LNCAP (cell line): ENCODE measurements around the gene STX7.

Experiments used
- TF ChIP-seq, protein P1 (sequence below): fragments of 450-650 bp; IDR thresholded peaks from 2 replicates; pipeline ENCODE4 v1.5.1; 2017; ENCODE audit warnings: mild to moderate bottlenecking

The STX7 gene

DNA sequence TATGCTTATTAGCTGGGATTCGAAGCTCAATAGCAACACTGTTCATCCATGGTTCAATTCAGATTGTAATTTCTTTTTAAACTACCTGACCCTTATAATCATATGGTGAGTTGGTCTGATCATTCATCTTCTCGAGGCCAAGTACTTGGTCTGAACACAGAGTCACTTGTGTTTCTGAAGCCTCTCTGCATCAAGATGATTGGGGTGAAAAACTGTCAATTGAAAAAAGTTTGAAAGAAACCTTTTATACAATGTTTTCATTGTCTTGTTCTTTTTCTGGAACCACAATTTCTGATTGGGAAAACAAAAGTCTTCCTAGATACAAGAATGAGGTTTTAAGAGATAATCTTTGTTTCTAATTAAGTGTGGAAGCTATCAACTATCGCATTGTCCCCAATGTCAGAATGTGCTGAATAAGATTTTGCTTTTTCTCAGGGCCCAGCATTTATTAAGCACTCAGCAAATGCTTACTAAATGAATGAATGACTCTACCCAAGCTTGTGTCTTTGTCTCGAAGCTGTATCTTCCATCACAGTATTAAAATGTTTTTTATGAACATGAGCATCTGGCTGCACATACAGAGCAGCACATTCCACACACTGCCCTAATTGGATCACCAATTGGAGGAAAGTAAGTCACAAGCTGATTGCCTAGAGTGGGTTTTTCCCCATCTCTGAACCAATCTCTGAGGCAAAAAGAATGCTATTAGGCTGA is 66.6 kb downstream of the STX7 start:
- TF ChIP-seq, protein P1, sequence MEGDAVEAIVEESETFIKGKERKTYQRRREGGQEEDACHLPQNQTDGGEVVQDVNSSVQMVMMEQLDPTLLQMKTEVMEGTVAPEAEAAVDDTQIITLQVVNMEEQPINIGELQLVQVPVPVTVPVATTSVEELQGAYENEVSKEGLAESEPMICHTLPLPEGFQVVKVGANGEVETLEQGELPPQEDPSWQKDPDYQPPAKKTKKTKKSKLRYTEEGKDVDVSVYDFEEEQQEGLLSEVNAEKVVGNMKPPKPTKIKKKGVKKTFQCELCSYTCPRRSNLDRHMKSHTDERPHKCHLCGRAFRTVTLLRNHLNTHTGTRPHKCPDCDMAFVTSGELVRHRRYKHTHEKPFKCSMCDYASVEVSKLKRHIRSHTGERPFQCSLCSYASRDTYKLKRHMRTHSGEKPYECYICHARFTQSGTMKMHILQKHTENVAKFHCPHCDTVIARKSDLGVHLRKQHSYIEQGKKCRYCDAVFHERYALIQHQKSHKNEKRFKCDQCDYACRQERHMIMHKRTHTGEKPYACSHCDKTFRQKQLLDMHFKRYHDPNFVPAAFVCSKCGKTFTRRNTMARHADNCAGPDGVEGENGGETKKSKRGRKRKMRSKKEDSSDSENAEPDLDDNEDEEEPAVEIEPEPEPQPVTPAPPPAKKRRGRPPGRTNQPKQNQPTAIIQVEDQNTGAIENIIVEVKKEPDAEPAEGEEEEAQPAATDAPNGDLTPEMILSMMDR, result no peak

DNA sequence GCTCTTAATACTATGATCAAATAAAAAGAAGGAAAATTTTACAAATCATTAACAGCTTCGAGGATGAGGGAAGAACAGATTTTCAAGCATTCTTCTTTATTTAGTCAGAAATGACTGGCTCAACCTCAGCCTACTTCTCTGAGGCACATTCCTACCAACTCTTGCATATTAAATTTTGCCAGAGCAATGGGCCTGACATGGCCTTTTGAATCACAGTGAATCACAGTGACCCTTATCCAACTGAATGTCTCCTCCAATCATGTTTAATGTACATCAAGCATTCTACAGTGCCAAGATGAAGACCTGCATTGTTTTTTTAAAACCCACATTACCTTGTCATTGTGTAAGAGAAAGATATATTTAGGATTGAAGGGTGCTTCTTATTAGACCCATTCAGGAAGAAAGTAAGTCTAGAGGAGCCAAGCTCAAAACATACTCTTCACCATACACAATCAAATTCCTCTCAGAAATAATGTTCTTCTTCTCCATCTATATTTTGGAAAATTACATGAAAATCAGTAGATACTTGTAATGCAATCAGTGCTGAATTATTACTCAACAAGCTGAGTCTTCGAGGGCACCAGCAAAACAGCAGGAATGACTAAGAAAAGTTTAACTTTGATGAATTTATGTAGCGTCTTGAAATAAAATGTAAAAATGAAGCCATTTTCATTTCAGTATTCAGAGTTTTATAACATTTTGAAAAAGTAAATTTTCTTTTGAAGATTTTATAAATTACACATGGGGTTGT is 67.5 kb downstream of the STX7 start:
- TF ChIP-seq, protein P1, result no peak

DNA sequence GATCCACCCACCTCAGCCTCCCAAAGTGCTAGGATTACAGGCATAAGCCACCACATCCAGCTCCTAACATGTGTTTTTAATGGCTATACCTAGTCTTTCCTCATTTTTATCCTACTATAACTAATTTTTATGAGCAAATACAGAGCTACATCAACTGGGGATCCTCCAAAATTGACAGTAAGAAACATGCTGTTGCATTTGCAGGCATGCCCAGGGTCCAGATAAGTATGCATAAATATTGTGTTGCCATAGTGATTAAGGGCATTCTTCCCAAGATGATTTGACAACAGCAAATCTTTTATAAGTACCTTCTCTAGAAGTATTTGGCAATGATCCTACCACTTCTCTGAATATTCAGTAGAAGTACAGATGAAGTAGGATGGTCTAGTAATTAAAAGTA is 69.7 kb downstream of the STX7 start:
- TF ChIP-seq, protein P1, result no peak

DNA sequence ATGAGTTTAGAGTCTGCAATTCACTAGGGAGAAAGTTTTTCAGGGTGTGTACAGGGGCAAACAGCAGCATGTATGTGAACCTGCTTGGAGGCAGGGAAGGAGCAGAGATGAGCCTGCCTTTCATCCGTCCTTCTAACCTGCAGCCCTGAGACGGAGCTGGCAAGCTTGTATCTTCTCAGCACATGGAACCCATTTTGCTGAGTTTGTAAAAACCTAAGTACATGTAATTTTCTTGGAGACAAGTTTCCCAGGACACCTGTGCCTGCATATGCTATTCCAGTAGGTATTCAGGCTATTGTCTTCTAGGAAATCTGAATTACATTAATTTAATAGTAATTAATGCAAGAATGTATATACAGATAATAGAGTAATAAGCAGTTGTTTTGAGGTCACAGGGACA is 82.8 kb downstream of the STX7 start:
- TF ChIP-seq, protein P1, result no peak

DNA sequence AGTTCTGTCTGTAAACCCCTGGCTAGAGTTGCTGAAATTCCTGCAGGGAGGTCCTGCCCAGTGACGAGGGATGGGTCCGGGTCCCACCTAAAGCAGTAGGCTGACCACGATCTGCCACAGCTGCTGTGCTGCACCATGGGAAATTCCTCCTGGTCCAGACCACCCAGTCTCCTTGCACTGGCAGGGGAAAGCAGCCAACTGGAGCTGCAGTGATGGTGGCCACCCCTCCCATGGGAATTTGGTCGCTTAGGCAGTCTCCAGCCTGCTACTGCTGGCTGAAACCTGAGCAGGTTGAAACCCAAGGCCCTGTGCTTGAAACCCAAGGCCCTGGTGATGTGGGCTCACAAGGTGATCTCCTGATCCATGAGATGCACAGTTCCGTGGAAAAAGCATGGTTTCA is 87.7 kb downstream of the STX7 start:
- TF ChIP-seq, protein P1, result no peak

DNA sequence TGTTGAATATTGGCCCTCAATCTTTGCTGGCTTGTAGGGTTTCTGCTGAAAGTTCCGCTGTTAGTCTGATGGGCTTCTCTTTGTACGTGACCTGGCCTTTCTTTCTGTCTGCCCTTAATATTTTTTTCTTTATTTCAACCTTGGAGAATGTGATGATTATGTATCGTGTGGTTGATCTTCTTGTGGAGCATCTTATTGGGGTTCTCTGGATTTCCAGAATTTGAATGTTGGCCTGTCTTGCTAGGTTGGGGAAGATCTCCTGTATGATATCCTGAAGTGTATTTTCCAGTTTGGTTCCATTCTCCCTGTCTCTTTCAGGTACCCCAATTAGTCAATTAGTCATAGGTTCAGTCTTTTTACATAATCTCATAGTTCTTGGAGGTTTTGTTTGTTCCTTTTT is 89.1 kb downstream of the STX7 start:
- TF ChIP-seq, protein P1, result no peak

DNA sequence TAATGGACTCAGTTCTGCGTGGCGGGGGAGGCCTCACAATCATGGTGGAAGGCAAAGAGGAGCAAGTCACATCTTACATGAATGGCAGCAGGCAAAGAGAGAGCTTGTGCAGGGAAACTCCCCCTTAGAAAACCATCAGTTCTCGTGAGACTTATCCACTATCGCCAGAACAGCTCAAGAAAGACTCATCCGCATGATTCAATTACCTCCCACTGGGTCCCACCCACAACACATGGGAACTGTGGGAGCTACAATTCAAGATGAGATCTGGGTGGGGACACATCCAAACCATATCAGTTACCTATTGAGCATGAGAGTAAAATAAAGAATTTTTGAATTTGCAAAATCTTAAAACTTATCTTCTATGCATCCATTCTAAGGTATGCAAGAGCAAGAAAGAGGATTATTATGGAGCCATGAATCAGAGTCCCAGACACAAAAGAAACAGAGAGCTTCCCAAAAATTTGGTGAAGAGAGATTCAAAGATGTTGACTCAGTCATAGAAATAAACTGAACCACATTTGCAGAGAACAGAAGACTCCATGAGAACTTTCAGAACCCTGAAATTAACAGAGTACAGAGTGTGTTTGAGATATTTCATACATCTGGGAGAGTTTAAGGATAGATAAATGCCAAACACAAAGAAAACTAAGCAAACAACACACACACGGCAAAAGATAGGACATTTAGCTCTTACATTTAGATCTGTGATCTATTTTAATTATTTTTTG is 94.5 kb downstream of the STX7 start:
- TF ChIP-seq, protein P1, result no peak
